PC-9 (cell line): ENCODE data around the gene OSBPL3. TPM values are rescaled to one million over a fixed set of nuclear protein-coding genes. Genes with fewer than 3 reads are reported as not detected.
"Not testable (repeated sequence)": the region's sequence is repeated elsewhere in the genome, so short reads cannot be mapped to it uniquely, and the experiment has no call there.

Experiments
- BruUV-seq: library from RNA; stranded (reverse); fragments of 400-500 nt; replicated peaks from 2 replicates; lab custom pipeline; 2021; lab: Mats Ljungman, UMichigan
- CTCF ChIA-PET: fragments of 300-600 bp; sonication (Branson Sonifier 250); formaldehyde crosslinking; loops from one replicate; lab custom pipeline; 2022; ENCODE audit warnings: antibody characterized with exemption; lab: Charles Lee
- POLR2A ChIA-PET: fragments of 300-600 bp; sonication (Branson Sonifier 250); formaldehyde crosslinking; loops from one replicate; lab custom pipeline; 2022; ENCODE audit warnings: antibody characterized with exemption; ENCODE audit not compliant: unreplicated experiment; lab: Charles Lee
- DNase-seq, 2 experiments: peaks; one replicate each; pipeline versions ENCODE4 v3.0.0 to v3.0.0-alpha.2; 2015 to 2022; ENCODE audit warnings: mixed read lengths in 1 of 2
- H2AFZ ChIP-seq: fragments of 200-600 bp; sonication (generic); 2 replicates; pipeline ENCODE4 v1.8.1; 2017; ENCODE audit warnings: antibody characterized with exemption
- H3F3A ChIP-seq: fragments of 200-600 bp; sonication (generic); 2 replicates; pipeline ENCODE4 v1.8.1; 2017; ENCODE audit warnings: antibody characterized with exemption, mild to moderate bottlenecking, low read depth; ENCODE audit not compliant: insufficient read depth
- H3K27ac ChIP-seq: fragments of 200-600 bp; sonication (generic); 2 replicates; pipeline ENCODE4 v1.6.1; 2016; ENCODE audit warnings: mixed run types
- H3K27me3 ChIP-seq: fragments of 200-600 bp; sonication (generic); 2 replicates; pipeline ENCODE4 v1.6.1; 2016; ENCODE audit warnings: low read depth, mixed run types; ENCODE audit not compliant: insufficient read depth
- H3K36me3 ChIP-seq: fragments of 200-600 bp; sonication (generic); 2 replicates; pipeline ENCODE4 v1.6.1; 2016; ENCODE audit warnings: low read depth, mixed run types
- H3K4me1 ChIP-seq: fragments of 200-600 bp; sonication (generic); replicated peaks from 2 replicates; pipeline ENCODE4 v1.6.1; 2016; ENCODE audit warnings: mixed run types; ENCODE audit not compliant: insufficient read depth
- H3K4me2 ChIP-seq: fragments of 200-600 bp; sonication (generic); 2 replicates; pipeline ENCODE4 v1.6.1; 2017; ENCODE audit warnings: mixed run types
- H3K4me3 ChIP-seq: fragments of 200-600 bp; sonication (generic); 2 replicates; pipeline ENCODE4 v1.6.1; 2016; ENCODE audit warnings: mixed run types
- H3K79me2 ChIP-seq: fragments of 200-600 bp; sonication (generic); 2 replicates; pipeline ENCODE4 v1.6.1; 2017; ENCODE audit warnings: low read depth, mixed run types
- H3K9me2 ChIP-seq: fragments of 200-600 bp; sonication (generic); 2 replicates; pipeline ENCODE4 v1.8.1; 2017; ENCODE audit warnings: mild to moderate bottlenecking; ENCODE audit not compliant: insufficient read depth
- H3K9me3 ChIP-seq: fragments of 200-600 bp; sonication (generic); 2 replicates; pipeline ENCODE4 v1.8.1; 2016; ENCODE audit warnings: low read depth; ENCODE audit not compliant: insufficient read depth
- H4K20me1 ChIP-seq: fragments of 200-600 bp; sonication (generic); 2 replicates; pipeline ENCODE4 v1.8.1; 2017; ENCODE audit not compliant: insufficient read depth
- CTCF ChIP-seq: fragments of 200-600 bp; sonication (generic); conservative IDR thresholded peaks from 2 replicates; pipeline ENCODE4 v1.6.1; 2017; ENCODE audit warnings: mixed run types, antibody characterized with exemption, mild to moderate bottlenecking, moderate library complexity
- EZH2 ChIP-seq: fragments of 200-600 bp; sonication (generic); IDR thresholded peaks from 2 replicates; pipeline ENCODE4 v1.8.0; 2017; ENCODE audit warnings: antibody characterized with exemption, low read depth
- intact Hi-C: fragments of 100-400 bp; cut with micrococcal nuclease; formaldehyde crosslinking; loops from one replicate; pipeline ENCODE4 v1.10.0; 2022; ENCODE audit not compliant: unreplicated experiment
- total RNA-seq: library from RNA; stranded (reverse); gene quantifications from 2 replicates; pipeline ENCODE4 v1.2.3, GENCODE V29; 2021

Gene OSBPL3
- total RNA-seq, 1 experiment from 2014 or later = 87.6 TPM

GRCh38 chr7:24795407-24795767 is 184.6 kb downstream of the OSBPL3 start:
- Histone ChIP-seq H4K20me1 (no peaks in the 10 kb centered on the region), H3K4me2 (no peak overlapping the region), H3K9me2 (no peaks in the 10 kb centered on the region), H2AFZ (no peak overlapping the region), H3K79me2 (no peaks in the 10 kb centered on the region), H3K36me3 (no peaks in the 10 kb centered on the region; the same call in 1 of the 2 replicates), H3F3A (no peaks in the 10 kb centered on the region), H3K9me3 (no peaks in the 10 kb centered on the region), H3K4me3 (no peak overlapping the region), H3K27ac (no peak overlapping the region), H3K4me1 (no peaks in the 10 kb centered on the region), H3K27me3 (no peaks in the 10 kb centered on the region)
- no peak for TF ChIP-seq EZH2
- TF ChIP-seq CTCF = no peak
- BruUV-seq = no TSS peak
- POLR2A ChIA-PET = no interaction called here
- CTCF ChIA-PET = no interaction called here
- no peak for DNase-seq
- intact Hi-C loops = no loop called here

- H3K4me2 ChIP-seq, H3K27ac ChIP-seq, H3K9me2 ChIP-seq, H3F3A ChIP-seq, intact Hi-C loops, H3K79me2 ChIP-seq, H4K20me1 ChIP-seq, H3K4me1 ChIP-seq, H3K27me3 ChIP-seq, CTCF ChIA-PET, H2AFZ ChIP-seq, BruUV-seq, H3K9me3 ChIP-seq, DNase-seq, H3K4me3 ChIP-seq, POLR2A ChIA-PET, H3K36me3 ChIP-seq: not testable (repeated sequence)
Observed at GRCh38 chr7:24794751-24795406, 185.1 kb downstream of the OSBPL3 start.

GRCh38 chr7:24793982-24794648 is 185.9 kb downstream of the OSBPL3 start:
- H3K27ac ChIP-seq = no peak overlapping the region

More at GRCh38 chr7:24793982-24794648, 185.9 kb downstream of the OSBPL3 start:
- Histone ChIP-seq H3K4me3 (no peak overlapping the region), H3K9me3 (no peaks in the 10 kb centered on the region), H3F3A (no peaks in the 10 kb centered on the region), H3K4me2 (no peak overlapping the region), H3K27me3 (no peaks in the 10 kb centered on the region), H3K9me2 (no peaks in the 10 kb centered on the region), H3K36me3 (no peaks in the 10 kb centered on the region; the same call in 1 of the 2 replicates), H3K79me2 (no peaks in the 10 kb centered on the region), H4K20me1 (no peaks in the 10 kb centered on the region), H2AFZ (no peak overlapping the region), H3K4me1 (no peaks in the 10 kb centered on the region)
- intact Hi-C loops = no loop called here
- DNase-seq = no peak
- no TSS peak for BruUV-seq
- no peak for TF ChIP-seq EZH2
- TF ChIP-seq CTCF = no peak
- POLR2A ChIA-PET = no interaction called here
- CTCF ChIA-PET = no interaction called here
